NCI-H2227 (cell line): ENCODE results near the gene IMPG1.

Experiments used
- DNase-seq: peaks from one replicate; lab custom pipeline; 2025; ENCODE audit not compliant: unreplicated experiment; lab: John Stamatoyannopoulos, UW

Gene IMPG1

DNA sequence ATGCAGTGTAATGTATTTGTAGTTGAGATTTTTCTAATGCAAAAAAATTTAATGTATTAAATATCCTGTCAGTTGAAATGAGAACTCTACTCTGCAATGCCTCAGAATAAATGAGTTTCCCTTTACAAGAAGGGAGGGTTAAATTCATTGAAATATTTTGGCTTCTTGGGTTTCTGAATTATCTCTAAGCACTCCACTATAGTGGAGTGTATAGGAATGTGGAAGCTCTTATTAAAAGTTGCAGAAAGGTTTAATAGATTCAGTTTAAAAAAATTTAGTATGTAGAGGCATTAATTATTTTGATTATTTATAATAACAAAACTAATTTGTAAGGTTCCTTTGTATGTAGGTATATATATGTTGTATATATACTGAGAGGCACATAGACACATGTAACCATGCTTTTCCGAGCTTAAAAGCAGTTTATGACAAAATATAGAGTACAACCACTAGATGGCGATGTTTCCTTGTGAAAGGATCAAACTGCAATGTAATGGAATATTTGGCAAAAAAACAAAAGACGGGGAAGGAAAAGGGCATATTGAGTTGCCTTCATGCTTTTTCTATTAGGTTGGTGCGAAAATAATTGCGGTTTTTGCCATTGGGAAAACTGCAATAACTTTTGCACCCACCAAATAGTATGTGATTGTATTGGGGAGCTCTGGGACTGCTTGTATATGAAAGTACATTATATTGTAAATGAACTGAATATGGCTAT, 179.2 kb downstream of the IMPG1 start:
- DNase-seq, result peak; percentile 77

DNA sequence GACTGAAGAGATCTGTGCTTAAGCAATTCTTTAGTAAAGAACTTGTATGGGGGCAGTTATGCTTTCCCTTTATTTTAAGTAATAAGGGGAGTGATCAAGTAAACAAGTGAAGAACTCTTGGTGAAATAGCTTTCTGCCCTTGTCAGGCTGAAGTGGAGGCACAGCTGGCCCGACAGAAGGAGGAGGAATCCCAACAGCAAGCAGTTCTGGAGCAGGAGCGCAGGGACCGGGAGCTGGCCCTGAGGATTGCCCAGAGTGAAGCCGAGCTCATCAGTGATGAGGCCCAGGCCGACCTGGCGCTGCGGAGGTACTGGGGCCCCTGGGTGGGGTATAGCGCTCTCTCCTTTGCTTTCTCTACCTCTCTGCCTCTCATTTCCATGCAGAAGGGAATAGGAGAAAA, 180.1 kb downstream of the IMPG1 start:
- DNase-seq, result no peak

DNA sequence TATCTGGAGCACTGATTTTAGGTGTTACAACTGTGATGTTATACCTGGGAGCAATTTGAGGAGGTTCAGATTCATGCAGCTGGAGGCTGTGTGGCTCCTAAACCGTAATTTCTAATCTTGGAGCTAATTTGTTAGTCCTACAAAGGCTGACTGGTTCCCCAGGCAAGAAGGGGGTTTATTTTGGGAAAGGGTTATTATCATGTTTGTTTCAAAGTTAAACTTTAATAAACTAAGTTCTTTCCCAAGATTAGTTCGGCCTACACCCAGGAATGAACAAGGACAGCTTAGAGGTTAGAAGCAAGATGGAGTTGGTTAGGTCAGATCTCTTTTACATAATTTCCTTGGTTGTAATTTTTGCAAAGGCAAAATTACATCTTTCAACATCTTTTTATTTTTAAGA, 187.6 kb downstream of the IMPG1 start:
- DNase-seq, result no peak

DNA sequence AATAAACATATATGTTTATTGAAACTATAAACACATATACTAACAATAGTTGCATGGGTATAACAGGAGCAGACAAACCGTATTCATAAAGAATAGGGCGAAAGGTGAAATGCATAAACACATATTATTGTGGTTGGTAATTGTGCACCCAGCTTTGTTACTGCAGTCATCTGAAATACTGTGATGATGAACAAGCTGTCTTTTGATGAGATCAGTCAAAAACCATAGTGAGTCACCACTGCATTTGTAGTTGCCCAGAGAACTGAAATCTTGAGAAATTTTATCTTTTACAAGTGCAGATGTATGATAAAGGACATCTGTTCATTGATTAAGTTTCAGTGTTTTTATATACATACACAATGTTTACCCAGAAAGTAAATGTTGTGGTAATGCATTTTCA, 189.7 kb downstream of the IMPG1 start:
- no peak for DNase-seq

DNA sequence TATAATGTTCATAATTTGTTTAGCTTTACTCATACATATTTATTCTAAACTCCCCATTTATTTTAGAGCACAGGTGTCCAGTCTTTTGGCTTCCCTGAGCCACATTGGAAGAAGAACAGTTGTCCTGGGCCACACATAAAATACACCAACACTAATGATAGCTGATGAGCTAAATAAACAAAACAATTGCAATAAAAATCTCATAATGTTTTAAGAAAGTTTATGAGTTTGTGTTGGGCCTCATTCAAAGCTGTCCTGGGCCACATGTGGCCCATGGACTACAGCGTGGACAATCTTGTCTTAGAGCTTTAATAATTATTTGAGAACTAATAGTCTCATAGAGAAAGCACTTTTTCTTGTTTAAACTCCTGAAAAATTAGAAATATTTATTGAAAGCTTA, 192.2 kb downstream of the IMPG1 start:
- DNase-seq, result no peak

GRCh38 chr6:75876152-75876551, 196.3 kb downstream of the IMPG1 start:
- DNase-seq, result no peak

DNA sequence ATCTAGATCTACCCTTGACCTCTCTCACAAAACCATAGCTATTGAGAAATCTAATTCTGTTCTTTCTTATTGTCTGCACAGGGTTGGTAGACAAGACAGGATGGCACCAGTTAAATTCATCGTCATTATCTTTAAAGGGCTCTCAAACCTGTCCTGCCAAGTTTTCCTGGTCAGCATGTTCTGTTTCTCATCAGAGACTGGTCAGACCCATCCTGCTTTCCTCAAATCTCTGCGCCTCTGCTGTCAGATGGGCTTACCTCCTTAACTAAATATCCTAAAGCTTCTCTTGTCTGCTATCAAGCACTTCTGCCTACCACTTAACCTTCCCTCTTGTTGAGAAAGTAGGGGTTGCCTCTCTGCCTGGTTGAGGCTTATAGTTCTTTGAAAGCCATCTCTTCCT, 198.2 kb downstream of the IMPG1 start:
- DNase-seq, result peak; percentile 48
